Raji (cell line): ENCODE results near the gene DENND10.

Experiments
- POLR2A ChIP-seq: IDR thresholded peaks from 2 replicates; pipeline ENCODE4 v1.6.1; 2011; ENCODE audit warnings: low read depth, low read length, control low read depth; ENCODE audit not compliant: insufficient read depth

DENND10 gene

GRCh38 chr10:119140603-119141245, 36.8 kb downstream of the DENND10 start:
- no peak for TF ChIP-seq POLR2A

GRCh38 chr10:119143657-119144056, 39.7 kb downstream of the DENND10 start:
- no peak for TF ChIP-seq POLR2A

- no peak for TF ChIP-seq POLR2A
These were observed 45.2 kb downstream of the DENND10 start for GRCh38 chr10:119149157-119149556.

GRCh38 chr10:119149729-119150128, 45.8 kb downstream of the DENND10 start:
- no peak for TF ChIP-seq POLR2A

- TF ChIP-seq POLR2A, result no peak
These were observed 49.1 kb downstream of the DENND10 start for GRCh38 chr10:119153041-119153440.

- TF ChIP-seq POLR2A, result no peak
These were observed 49.7 kb downstream of the DENND10 start for GRCh38 chr10:119153661-119154060.

GRCh38 chr10:119159332-119159731, 55.4 kb downstream of the DENND10 start:
- no peak for TF ChIP-seq POLR2A

GRCh38 chr10:119161680-119162451, 58.0 kb downstream of the DENND10 start:
- TF ChIP-seq POLR2A, result no peak

GRCh38 chr10:119162452-119163092, 58.7 kb downstream of the DENND10 start:
- TF ChIP-seq POLR2A, result no peak

GRCh38 chr10:119165171-119166117, 61.5 kb downstream of the DENND10 start, which contains the start of gene SFXN4:
SFXN4 (minus strand) TSS chr10:119165714; CDS start chr10:119165647, 67 bp downstream.
- peak; percentile 73 for TF ChIP-seq POLR2A

- no peak for TF ChIP-seq POLR2A
These were observed 62.2 kb downstream of the DENND10 start for GRCh38 chr10:119166118-119166500.

GRCh38 chr10:119166564-119166963, 62.7 kb downstream of the DENND10 start:
- TF ChIP-seq POLR2A, result no peak

- TF ChIP-seq POLR2A, result no peak
These were observed 63.1 kb downstream of the DENND10 start for GRCh38 chr10:119167041-119167440.

- no peak for TF ChIP-seq POLR2A
These were observed 70.2 kb downstream of the DENND10 start for GRCh38 chr10:119174109-119174508.

GRCh38 chr10:119176166-119176565, 72.3 kb downstream of the DENND10 start:
- TF ChIP-seq POLR2A, result no peak
